ENCODE measurements around the gene HSD11B1.

Gene HSD11B1

DNA sequence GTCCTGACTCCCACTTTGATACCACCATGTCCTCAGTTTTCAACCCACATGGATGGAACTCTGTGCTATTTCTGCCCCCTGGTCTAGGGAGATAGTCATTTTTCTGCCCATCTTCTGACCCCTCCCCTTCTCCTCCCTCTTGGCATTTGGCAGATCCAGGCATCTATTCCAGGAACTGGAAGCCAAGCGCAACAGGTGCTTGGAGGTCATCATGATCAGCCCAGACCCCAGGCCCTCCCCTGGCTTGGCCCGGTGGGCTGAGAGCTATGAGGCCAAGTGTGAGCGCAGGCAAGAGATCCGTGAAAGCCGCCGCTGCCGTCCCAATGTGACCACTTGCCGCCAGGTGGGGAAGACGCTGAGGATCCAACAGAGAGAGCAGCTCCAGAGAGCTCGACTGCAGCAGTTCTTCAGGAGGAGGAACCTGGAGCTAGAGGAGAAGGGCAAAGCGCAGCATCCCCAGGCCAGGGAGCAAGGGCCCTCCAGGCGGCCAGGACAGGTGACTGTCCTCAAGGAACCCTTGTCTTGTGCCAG lies 55.2 kb downstream of the HSD11B1 start:
- H3K9ac ChIP-seq = no peak overlapping the region
- peaks cover 39% of the 10 kb centered on the region for H3K4me1 ChIP-seq (ENCODE audit: low read depth, poor library complexity, severe bottlenecking)
- H4K20me1 ChIP-seq (ENCODE audit: insufficient read depth) = no peaks in the 10 kb centered on the region
- no peak overlapping the region for H3K4me3 ChIP-seq (IDR thresholded peaks at IDR 0.05; ENCODE audit: insufficient read depth, low read depth, low read length)
- H3K27me3 ChIP-seq (ENCODE audit: insufficient read depth, low read depth) = no peaks in the 10 kb centered on the region
- H3K27ac ChIP-seq = no peak overlapping the region
- TF ChIP-seq, protein P1, sequence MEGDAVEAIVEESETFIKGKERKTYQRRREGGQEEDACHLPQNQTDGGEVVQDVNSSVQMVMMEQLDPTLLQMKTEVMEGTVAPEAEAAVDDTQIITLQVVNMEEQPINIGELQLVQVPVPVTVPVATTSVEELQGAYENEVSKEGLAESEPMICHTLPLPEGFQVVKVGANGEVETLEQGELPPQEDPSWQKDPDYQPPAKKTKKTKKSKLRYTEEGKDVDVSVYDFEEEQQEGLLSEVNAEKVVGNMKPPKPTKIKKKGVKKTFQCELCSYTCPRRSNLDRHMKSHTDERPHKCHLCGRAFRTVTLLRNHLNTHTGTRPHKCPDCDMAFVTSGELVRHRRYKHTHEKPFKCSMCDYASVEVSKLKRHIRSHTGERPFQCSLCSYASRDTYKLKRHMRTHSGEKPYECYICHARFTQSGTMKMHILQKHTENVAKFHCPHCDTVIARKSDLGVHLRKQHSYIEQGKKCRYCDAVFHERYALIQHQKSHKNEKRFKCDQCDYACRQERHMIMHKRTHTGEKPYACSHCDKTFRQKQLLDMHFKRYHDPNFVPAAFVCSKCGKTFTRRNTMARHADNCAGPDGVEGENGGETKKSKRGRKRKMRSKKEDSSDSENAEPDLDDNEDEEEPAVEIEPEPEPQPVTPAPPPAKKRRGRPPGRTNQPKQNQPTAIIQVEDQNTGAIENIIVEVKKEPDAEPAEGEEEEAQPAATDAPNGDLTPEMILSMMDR (conservative IDR thresholded peaks at IDR 0.05; ENCODE audit: low read depth, low read length) = no peak
- no peak overlapping the region for H3K4me2 ChIP-seq
- H3K79me2 ChIP-seq (ENCODE audit: insufficient read depth, low read depth) = no peaks in the 10 kb centered on the region
- no peaks in the 10 kb centered on the region for H3K36me3 ChIP-seq (ENCODE audit: insufficient read depth)
- H2AFZ ChIP-seq (ENCODE audit: low read depth) = no peak overlapping the region

DNA sequence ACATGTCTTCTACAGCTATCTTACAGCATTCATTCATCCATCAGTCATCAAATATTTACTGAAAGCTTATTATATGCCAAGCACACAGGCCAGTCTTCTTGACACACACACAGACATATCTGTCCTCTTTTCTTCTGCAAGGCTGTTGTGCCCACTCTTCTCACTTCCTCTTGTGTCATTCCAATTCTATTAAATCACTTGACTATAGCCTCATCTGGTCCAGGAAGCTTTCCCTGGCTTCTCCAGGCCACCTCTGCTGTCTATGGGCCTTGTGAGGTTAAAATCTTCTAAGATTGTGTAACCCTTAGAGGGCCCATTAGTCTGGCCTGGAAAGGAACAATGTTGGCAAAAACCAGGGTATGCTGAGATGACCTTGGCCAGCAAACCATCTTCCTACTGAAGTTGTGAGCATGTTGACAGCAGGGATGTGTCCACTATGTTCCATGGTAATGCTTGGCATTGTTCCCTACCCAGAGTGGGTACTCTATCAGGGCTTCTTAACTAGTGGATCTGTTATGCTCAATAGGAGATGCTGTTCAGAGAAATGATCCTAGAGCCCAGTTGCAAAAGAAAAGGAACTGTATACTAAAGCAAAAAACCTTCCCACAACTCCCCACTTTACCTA lies 56.5 kb downstream of the HSD11B1 start:
- Histone ChIP-seq H3K27ac (no peak overlapping the region), H3K4me1 (ENCODE audit: low read depth, poor library complexity, severe bottlenecking) (peaks cover 36% of the 10 kb centered on the region), H4K20me1 (ENCODE audit: insufficient read depth) (no peaks in the 10 kb centered on the region), H3K27me3 (ENCODE audit: insufficient read depth, low read depth) (no peaks in the 10 kb centered on the region), H3K36me3 (ENCODE audit: insufficient read depth) (no peaks in the 10 kb centered on the region), H3K4me3 (IDR thresholded peaks at IDR 0.05; ENCODE audit: insufficient read depth, low read depth, low read length) (no peak overlapping the region), H3K4me2 (no peak overlapping the region), H2AFZ (ENCODE audit: low read depth) (no peak overlapping the region), H3K79me2 (ENCODE audit: insufficient read depth, low read depth) (no peaks in the 10 kb centered on the region), H3K9ac (no peak overlapping the region)
- TF ChIP-seq, protein P1 (conservative IDR thresholded peaks at IDR 0.05; ENCODE audit: low read depth, low read length) = no peak

DNA sequence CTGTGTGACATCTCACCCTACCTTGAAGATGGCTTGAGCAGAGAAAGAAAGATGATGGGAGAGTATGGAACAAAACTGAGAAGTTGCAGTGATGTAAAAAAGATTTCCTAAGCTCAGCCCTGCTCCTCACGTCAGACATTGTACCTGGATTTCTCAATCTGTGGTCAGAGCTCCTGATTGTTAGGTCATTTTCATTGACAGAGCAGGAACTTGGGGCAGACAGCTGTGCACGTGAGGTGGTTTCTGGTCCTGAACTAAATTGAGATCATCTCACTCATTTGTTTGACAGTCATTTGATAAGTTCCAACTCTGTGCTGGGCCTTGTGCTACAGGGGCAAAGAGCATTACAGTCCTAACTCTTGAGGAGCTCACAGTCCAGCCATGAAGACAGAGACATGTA lies 61.4 kb downstream of the HSD11B1 start:
- peaks cover 10% of the 10 kb centered on the region for H3K79me2 ChIP-seq (ENCODE audit: insufficient read depth, low read depth)
- H2AFZ ChIP-seq (ENCODE audit: low read depth) = no peak overlapping the region
- H3K4me3 ChIP-seq (IDR thresholded peaks at IDR 0.05; ENCODE audit: insufficient read depth, low read depth, low read length) = no peak overlapping the region
- no peak overlapping the region for H3K27ac ChIP-seq
- H3K9ac ChIP-seq = no peak overlapping the region
- no peaks in the 10 kb centered on the region for H3K27me3 ChIP-seq (ENCODE audit: insufficient read depth, low read depth)
- peaks cover 39% of the 10 kb centered on the region for H3K4me1 ChIP-seq (ENCODE audit: low read depth, poor library complexity, severe bottlenecking)
- H3K4me2 ChIP-seq = peak overlapping the region; percentile 74; the same call in 1 of the 2 replicates
- TF ChIP-seq, protein P1 (conservative IDR thresholded peaks at IDR 0.05; ENCODE audit: low read depth, low read length) = no peak
- no peaks in the 10 kb centered on the region for H4K20me1 ChIP-seq (ENCODE audit: insufficient read depth)
- no peaks in the 10 kb centered on the region for H3K36me3 ChIP-seq (ENCODE audit: insufficient read depth)

DNA sequence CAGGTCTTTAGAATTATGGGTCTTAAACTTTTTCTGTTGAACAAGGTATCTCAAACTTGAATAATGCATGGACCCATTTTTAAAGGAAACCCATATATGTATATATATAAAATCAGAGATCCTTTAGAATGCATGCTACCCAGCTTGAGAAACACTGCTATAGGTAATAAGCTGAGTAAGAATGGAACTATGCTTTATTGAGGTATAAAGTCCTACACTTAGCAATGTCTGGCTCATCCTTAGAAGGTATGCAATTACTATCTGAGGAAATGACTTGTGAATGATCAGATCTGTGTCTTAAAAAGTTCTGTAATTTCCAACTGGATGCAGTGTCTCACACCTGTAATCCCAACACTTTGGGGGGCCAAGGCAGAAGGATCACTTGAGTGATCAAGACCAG lies 62.5 kb downstream of the HSD11B1 start:
- H3K79me2 ChIP-seq (ENCODE audit: insufficient read depth, low read depth) = peaks cover 10% of the 10 kb centered on the region
- H3K4me1 ChIP-seq (ENCODE audit: low read depth, poor library complexity, severe bottlenecking) = peaks cover 39% of the 10 kb centered on the region
- no peak overlapping the region for H2AFZ ChIP-seq (ENCODE audit: low read depth)
- peak overlapping the region; percentile 74 for H3K4me2 ChIP-seq
- TF ChIP-seq, protein P1 (conservative IDR thresholded peaks at IDR 0.05; ENCODE audit: low read depth, low read length) = no peak
- H4K20me1 ChIP-seq (ENCODE audit: insufficient read depth) = no peaks in the 10 kb centered on the region
- H3K4me3 ChIP-seq (IDR thresholded peaks at IDR 0.05; ENCODE audit: insufficient read depth, low read depth, low read length) = no peak overlapping the region
- H3K36me3 ChIP-seq (ENCODE audit: insufficient read depth) = no peaks in the 10 kb centered on the region
- H3K27me3 ChIP-seq (ENCODE audit: insufficient read depth, low read depth) = no peaks in the 10 kb centered on the region
- H3K9ac ChIP-seq = peak overlapping the region; percentile 0; the same call in 1 of the 2 replicates
- H3K27ac ChIP-seq = peak overlapping the region; percentile 76; the same call in 1 of the 2 replicates

Measured in KMS-11 (cell line).